HUES64 (cell line): ENCODE measurements around the gene PEX11B.

Experiments
- H3K27ac ChIP-seq: 2 replicates; pipeline ENCODE4 v1.7.0; 2013; ENCODE audit warnings: low read depth, low read length, inconsistent platforms
- H3K27me3 ChIP-seq: 2 replicates; pipeline ENCODE4 v1.6.1; 2013; ENCODE audit warnings: mild to moderate bottlenecking, low read length; ENCODE audit not compliant: insufficient read depth
- H3K36me3 ChIP-seq: 2 replicates; pipeline ENCODE4 v1.6.1; 2013; ENCODE audit warnings: mild to moderate bottlenecking, low read length; ENCODE audit not compliant: insufficient read depth
- H3K4me1 ChIP-seq: 2 replicates; pipeline ENCODE4 v1.6.1; 2013; ENCODE audit warnings: mild to moderate bottlenecking, low read length, moderate library complexity; ENCODE audit not compliant: insufficient read depth
- H3K4me3 ChIP-seq: 2 replicates; pipeline ENCODE4 v1.5.1; 2013; ENCODE audit warnings: mild to moderate bottlenecking, low read length, moderate library complexity
- H3K9ac ChIP-seq: 2 replicates; pipeline ENCODE4 v1.6.1; 2013; ENCODE audit warnings: mild to moderate bottlenecking, low read depth, low read length
- H3K9me3 ChIP-seq: 2 replicates; pipeline ENCODE4 v1.6.1; 2013; ENCODE audit warnings: low read depth, low read length; ENCODE audit not compliant: insufficient read depth
- WGBS: fragments of 150-250, 120-280 bp; methylation state at CpG from one replicate; pipeline ENCODE4 v1.1.7; 2013; ENCODE audit warnings: missing lambda C conversion rate; 5-methylcytosine and 5-hydroxymethylcytosine counted together

Gene PEX11B

GRCh38 chr1:145885738-145886287, 32.7 kb downstream of the PEX11B start, which contains the start of gene ANKRD35:
Gene ANKRD35 (minus strand): TSS chr1:145885866. CDS start chr1:145885758, 108 bp downstream.
- no peak within 1 kb of the TSS for H3K9ac ChIP-seq
- WGBS, result under 1% methylated on average over 36 of the region's 36 CpGs
- H3K36me3 ChIP-seq, result no peaks in the 10 kb centered on the region

GRCh38 chr1:145884675-145885074, 33.8 kb downstream of the PEX11B start:
- peaks cover 11% of the 10 kb centered on the region for H3K4me1 ChIP-seq
- H3K27ac ChIP-seq, result no peak overlapping the region
- H3K36me3 ChIP-seq, result no peaks in the 10 kb centered on the region
- H3K27me3 ChIP-seq, result peaks cover 29% of the 10 kb centered on the region
- no peak overlapping the region for H3K9ac ChIP-seq
- no peaks in the 10 kb centered on the region for H3K9me3 ChIP-seq
- WGBS, result 81% methylated on average over 1 of the region's 1 CpG
- H3K4me3 ChIP-seq, result no peak overlapping the region

More at GRCh38 chr1:145885738-145886287, 32.7 kb downstream of the PEX11B start, which contains the start of gene ANKRD35:
- Histone ChIP-seq H3K9me3 (no peaks in the 10 kb centered on the region), H3K4me3 (peak within 1 kb of the TSS; percentile 91), H3K27ac (no peak within 1 kb of the TSS), H3K27me3 (peaks cover 29% of the 10 kb centered on the region), H3K4me1 (peaks cover 3% of the 10 kb centered on the region; the same call in 1 of the 2 replicates)

GRCh38 chr1:145879775-145880174, 38.7 kb downstream of the PEX11B start:
- H3K9ac ChIP-seq, result no peak overlapping the region
- no peaks in the 10 kb centered on the region for H3K36me3 ChIP-seq
- no peak overlapping the region for H3K27ac ChIP-seq
- H3K9me3 ChIP-seq, result no peaks in the 10 kb centered on the region
- 37% methylated on average over 3 of the region's 5 CpGs for WGBS
- H3K4me1 ChIP-seq, result peaks cover 17% of the 10 kb centered on the region
- H3K27me3 ChIP-seq, result peaks cover 21% of the 10 kb centered on the region
- H3K4me3 ChIP-seq, result no peak overlapping the region

- WGBS, result 95% methylated on average over 2 of the region's 2 CpGs
Measured at GRCh38 chr1:145878724-145879123, 39.8 kb downstream of the PEX11B start.

GRCh38 chr1:145877923-145878486, 40.5 kb downstream of the PEX11B start:
- H3K4me1 ChIP-seq, result peaks cover 17% of the 10 kb centered on the region
- H3K4me3 ChIP-seq, result no peak overlapping the region
- no peak overlapping the region for H3K9ac ChIP-seq
- 79% methylated on average over 7 of the region's 7 CpGs for WGBS
- H3K27ac ChIP-seq, result no peak overlapping the region
- H3K9me3 ChIP-seq, result no peaks in the 10 kb centered on the region
- peaks cover 18% of the 10 kb centered on the region for H3K27me3 ChIP-seq
- H3K36me3 ChIP-seq, result no peaks in the 10 kb centered on the region

More at GRCh38 chr1:145878724-145879123, 39.8 kb downstream of the PEX11B start:
- Histone ChIP-seq H3K36me3 (no peaks in the 10 kb centered on the region), H3K4me1 (peaks cover 17% of the 10 kb centered on the region), H3K27ac (no peak overlapping the region), H3K9ac (no peak overlapping the region), H3K4me3 (no peak overlapping the region), H3K27me3 (peaks cover 17% of the 10 kb centered on the region), H3K9me3 (no peaks in the 10 kb centered on the region)

- Histone ChIP-seq H3K4me1 (peaks cover 15% of the 10 kb centered on the region), H3K9me3 (no peaks in the 10 kb centered on the region), H3K27me3 (peaks cover 34% of the 10 kb centered on the region), H3K27ac (no peak overlapping the region), H3K4me3 (no peak overlapping the region), H3K36me3 (no peaks in the 10 kb centered on the region), H3K9ac (no peak overlapping the region)
- WGBS, result 94% methylated on average over 12 of the region's 12 CpGs
Measured at GRCh38 chr1:145874646-145875045, 43.9 kb downstream of the PEX11B start.

GRCh38 chr1:145871994-145872924, 46.3 kb downstream of the PEX11B start:
- peak overlapping the region; percentile 57 for H3K4me3 ChIP-seq
- H3K27ac ChIP-seq, result no peak overlapping the region
- H3K9me3 ChIP-seq, result no peaks in the 10 kb centered on the region
- no peaks in the 10 kb centered on the region for H3K36me3 ChIP-seq
- WGBS, result 22% methylated on average over 47 of the region's 47 CpGs
- peaks cover 5% of the 10 kb centered on the region for H3K4me1 ChIP-seq
- peaks cover 34% of the 10 kb centered on the region for H3K27me3 ChIP-seq
- H3K9ac ChIP-seq, result peak overlapping the region; percentile 66

GRCh38 chr1:145868232-145868631, 50.3 kb downstream of the PEX11B start:
- peaks cover 5% of the 10 kb centered on the region for H3K4me1 ChIP-seq
- WGBS, result 90% methylated on average over 4 of the region's 4 CpGs

GRCh38 chr1:145863282-145864018, 55.1 kb downstream of the PEX11B start:
- H3K4me3 ChIP-seq, result no peak overlapping the region
- WGBS, result 83% methylated on average over 4 of the region's 5 CpGs
- no peaks in the 10 kb centered on the region for H3K36me3 ChIP-seq
- no peaks in the 10 kb centered on the region for H3K9me3 ChIP-seq
- peaks cover 4% of the 10 kb centered on the region; the same call in 1 of the 2 replicates for H3K4me1 ChIP-seq
- H3K27ac ChIP-seq, result no peak overlapping the region
- H3K9ac ChIP-seq, result no peak overlapping the region
- no peaks in the 10 kb centered on the region for H3K27me3 ChIP-seq

More at GRCh38 chr1:145868232-145868631, 50.3 kb downstream of the PEX11B start:
- Histone ChIP-seq H3K36me3 (no peaks in the 10 kb centered on the region), H3K9ac (no peak overlapping the region), H3K9me3 (no peaks in the 10 kb centered on the region), H3K27ac (no peak overlapping the region), H3K4me3 (no peak overlapping the region), H3K27me3 (peaks cover 22% of the 10 kb centered on the region)
